ENCODE results near the gene OR10G3.
A peak's percentile ranks its signal among the peaks of the same experiment; 100 is the strongest.
"Not testable (repeated sequence)": the region's sequence is repeated elsewhere in the genome, so short reads cannot be mapped to it uniquely, and the experiment has no call there.

Gene OR10G3

GRCh38 chr14:21579976-21580375 lies at the start of gene OR10G3:
Gene OR10G3, minus strand, starts transcription at chr14:21580076. Its CDS starts 9,332 bp downstream, at chr14:21570744.
- DNase-seq, result no peak

- DNase-seq, result no peak
Observed at GRCh38 chr14:21626491-21627230, 46.8 kb upstream of the OR10G3 start.

GRCh38 chr14:21617614-21618013 lies 37.7 kb upstream of the OR10G3 start:
- DNase-seq, result no peak

- DNase-seq, result no peak
Observed at GRCh38 chr14:21614240-21614639, 34.4 kb upstream of the OR10G3 start.

- no peak for DNase-seq
Observed at GRCh38 chr14:21612324-21612723, 32.4 kb upstream of the OR10G3 start.

- not testable (repeated sequence) for DNase-seq
Observed at GRCh38 chr14:21602181-21602580, 22.3 kb upstream of the OR10G3 start.

- DNase-seq, result no peak
Observed at GRCh38 chr14:21589317-21589716, 9.4 kb upstream of the OR10G3 start.

- DNase-seq, result no peak
Observed at GRCh38 chr14:21575661-21576060, 4.2 kb downstream of the OR10G3 start.

- DNase-seq, result no peak
Observed at GRCh38 chr14:21572604-21573003, 7.3 kb downstream of the OR10G3 start.

GRCh38 chr14:21558703-21559170 lies 21.1 kb downstream of the OR10G3 start:
- DNase-seq, result no peak

GRCh38 chr14:21557084-21557901 lies 22.6 kb downstream of the OR10G3 start:
- DNase-seq, result peak; percentile 83

- DNase-seq, result no peak
Observed at GRCh38 chr14:21556378-21557083, 23.3 kb downstream of the OR10G3 start.

- no peak for DNase-seq
Observed at GRCh38 chr14:21553266-21553665, 26.6 kb downstream of the OR10G3 start.

- DNase-seq, result not testable (repeated sequence)
Observed at GRCh38 chr14:21544588-21544987, 35.3 kb downstream of the OR10G3 start.

- no peak for DNase-seq
Observed at GRCh38 chr14:21543963-21544362, 35.9 kb downstream of the OR10G3 start.

GRCh38 chr14:21543521-21543960 lies 36.3 kb downstream of the OR10G3 start:
- DNase-seq, result no peak

GRCh38 chr14:21541413-21542074 lies 38.3 kb downstream of the OR10G3 start:
- DNase-seq, result no peak

- no peak for DNase-seq
Observed at GRCh38 chr14:21539189-21539940, 40.5 kb downstream of the OR10G3 start.

- DNase-seq, result no peak
Observed at GRCh38 chr14:21537090-21537424, 42.8 kb downstream of the OR10G3 start.

GRCh38 chr14:21536418-21537089 lies 43.3 kb downstream of the OR10G3 start:
- DNase-seq, result no peak

Data from CD4-positive, alpha-beta T cell treated with Interleukin-17A for 4 hours (primary cell).